ENCODE data around the gene SYNE2.

Gene SYNE2

GRCh38 chr14:64245491-64245890 lies 392.7 kb downstream of the SYNE2 start:
- TF ChIP-seq, protein P1, sequence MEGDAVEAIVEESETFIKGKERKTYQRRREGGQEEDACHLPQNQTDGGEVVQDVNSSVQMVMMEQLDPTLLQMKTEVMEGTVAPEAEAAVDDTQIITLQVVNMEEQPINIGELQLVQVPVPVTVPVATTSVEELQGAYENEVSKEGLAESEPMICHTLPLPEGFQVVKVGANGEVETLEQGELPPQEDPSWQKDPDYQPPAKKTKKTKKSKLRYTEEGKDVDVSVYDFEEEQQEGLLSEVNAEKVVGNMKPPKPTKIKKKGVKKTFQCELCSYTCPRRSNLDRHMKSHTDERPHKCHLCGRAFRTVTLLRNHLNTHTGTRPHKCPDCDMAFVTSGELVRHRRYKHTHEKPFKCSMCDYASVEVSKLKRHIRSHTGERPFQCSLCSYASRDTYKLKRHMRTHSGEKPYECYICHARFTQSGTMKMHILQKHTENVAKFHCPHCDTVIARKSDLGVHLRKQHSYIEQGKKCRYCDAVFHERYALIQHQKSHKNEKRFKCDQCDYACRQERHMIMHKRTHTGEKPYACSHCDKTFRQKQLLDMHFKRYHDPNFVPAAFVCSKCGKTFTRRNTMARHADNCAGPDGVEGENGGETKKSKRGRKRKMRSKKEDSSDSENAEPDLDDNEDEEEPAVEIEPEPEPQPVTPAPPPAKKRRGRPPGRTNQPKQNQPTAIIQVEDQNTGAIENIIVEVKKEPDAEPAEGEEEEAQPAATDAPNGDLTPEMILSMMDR (IDR thresholded peaks at IDR 0.05; ENCODE audit: low read depth, low read length, missing control alignments), result no peak

GRCh38 chr14:64246688-64247087 lies 393.9 kb downstream of the SYNE2 start:
- H3K36me3 ChIP-seq (replicated peaks), result no peaks in the 10 kb centered on the region
- no peak for DNase-seq
- H3K4me3 ChIP-seq (ENCODE audit: low read depth, low read length), result no peak overlapping the region
- H3K27ac ChIP-seq, result no peak overlapping the region
- TF ChIP-seq, protein P1 (IDR thresholded peaks at IDR 0.05; ENCODE audit: low read depth, low read length, missing control alignments), result no peak
- in situ Hi-C loops (cut with HindIII; ENCODE audit: low pct_ligation_motif_present, low sequenced_read_pairs), result no loop called here
- H3K27me3 ChIP-seq (replicated peaks), result no peaks in the 10 kb centered on the region

More at GRCh38 chr14:64245491-64245890, 392.7 kb downstream of the SYNE2 start:
- Histone ChIP-seq H3K27ac (no peak overlapping the region), H3K4me3 (ENCODE audit: low read depth, low read length) (no peak overlapping the region), H3K27me3 (replicated peaks) (no peaks in the 10 kb centered on the region), H3K36me3 (replicated peaks) (no peaks in the 10 kb centered on the region)
- in situ Hi-C loops (cut with HindIII; ENCODE audit: low pct_ligation_motif_present, low sequenced_read_pairs), result no loop called here
- no peak for DNase-seq

- in situ Hi-C loops (cut with HindIII; ENCODE audit: low pct_ligation_motif_present, low sequenced_read_pairs), result no loop called here
- no peaks in the 10 kb centered on the region for H3K36me3 ChIP-seq (replicated peaks)
Observed at GRCh38 chr14:64247195-64247594, 394.4 kb downstream of the SYNE2 start.

DNA sequence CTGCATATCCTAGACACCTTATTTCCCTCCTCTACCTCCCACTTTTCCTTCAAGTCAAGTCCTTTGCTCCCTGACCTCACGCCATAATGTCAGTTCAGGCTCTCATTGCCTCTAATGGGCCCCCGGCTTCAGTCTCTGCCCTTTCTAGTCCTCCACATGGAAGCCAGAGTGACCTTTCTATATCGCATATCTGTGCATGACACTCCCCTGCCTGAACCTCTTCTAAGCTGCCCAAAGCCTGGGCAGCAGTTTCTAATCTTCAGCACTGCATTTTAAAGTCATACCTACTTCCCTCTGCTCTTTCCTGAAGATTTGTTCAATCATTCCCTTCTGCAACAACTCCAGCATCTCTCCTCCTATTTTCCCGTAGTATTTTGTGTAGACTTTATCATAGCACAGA lies 395.9 kb downstream of the SYNE2 start:
- Histone ChIP-seq H3K4me3 (ENCODE audit: low read depth, low read length) (no peak overlapping the region), H3K27me3 (replicated peaks) (no peaks in the 10 kb centered on the region), H3K27ac (no peak overlapping the region), H3K36me3 (replicated peaks) (no peaks in the 10 kb centered on the region)
- TF ChIP-seq, protein P1 (IDR thresholded peaks at IDR 0.05; ENCODE audit: low read depth, low read length, missing control alignments), result no peak
- no peak for DNase-seq
- in situ Hi-C loops (cut with HindIII; ENCODE audit: low pct_ligation_motif_present, low sequenced_read_pairs), result no loop called here

More at GRCh38 chr14:64247195-64247594, 394.4 kb downstream of the SYNE2 start:
- no peak for DNase-seq
- no peaks in the 10 kb centered on the region for H3K27me3 ChIP-seq (replicated peaks)
- TF ChIP-seq, protein P1 (IDR thresholded peaks at IDR 0.05; ENCODE audit: low read depth, low read length, missing control alignments), result no peak
- no peak overlapping the region for H3K27ac ChIP-seq
- no peak overlapping the region for H3K4me3 ChIP-seq (ENCODE audit: low read depth, low read length)

GRCh38 chr14:64249363-64249762 lies 396.6 kb downstream of the SYNE2 start:
- DNase-seq, result no peak
- Histone ChIP-seq H3K4me3 (ENCODE audit: low read depth, low read length) (no peak overlapping the region), H3K36me3 (replicated peaks) (no peaks in the 10 kb centered on the region), H3K27me3 (replicated peaks) (no peaks in the 10 kb centered on the region), H3K27ac (no peak overlapping the region)
- TF ChIP-seq, protein P1 (IDR thresholded peaks at IDR 0.05; ENCODE audit: low read depth, low read length, missing control alignments), result no peak
- in situ Hi-C loops (cut with HindIII; ENCODE audit: low pct_ligation_motif_present, low sequenced_read_pairs), result no loop called here

DNA sequence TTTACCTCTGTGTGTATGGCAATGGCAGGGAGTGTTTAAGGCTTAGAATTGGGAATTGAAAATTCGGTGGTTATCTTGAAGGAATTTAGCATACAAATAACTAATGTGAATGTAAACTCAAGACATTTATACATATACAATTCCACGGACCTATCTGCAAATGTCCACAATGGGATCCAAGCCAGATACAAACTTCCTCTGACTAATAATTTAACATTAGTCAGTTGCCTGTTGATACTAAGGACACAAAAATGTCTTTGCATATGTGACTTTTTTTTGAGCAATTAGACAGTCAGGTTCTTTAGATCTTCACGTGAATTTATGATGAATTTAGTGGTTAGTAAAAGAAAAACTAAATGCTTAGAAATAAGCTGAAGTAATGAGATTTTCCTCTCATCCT lies 400.9 kb downstream of the SYNE2 start:
- Histone ChIP-seq H3K27me3 (replicated peaks) (no peaks in the 10 kb centered on the region), H3K27ac (no peak overlapping the region), H3K36me3 (replicated peaks) (no peaks in the 10 kb centered on the region), H3K4me3 (ENCODE audit: low read depth, low read length) (no peak overlapping the region)
- TF ChIP-seq, protein P1 (IDR thresholded peaks at IDR 0.05; ENCODE audit: low read depth, low read length, missing control alignments), result no peak
- DNase-seq, result peak; percentile 58
- in situ Hi-C loops (cut with HindIII; ENCODE audit: low pct_ligation_motif_present, low sequenced_read_pairs), result no loop called here
